ENCODE data around the gene MNDA.

GRCh38 chr1:158839566-158839965 is 8.4 kb downstream of the MNDA start:
- TF ChIP-seq CTCF (IDR thresholded peaks at IDR 0.05) = no peak
- TF ChIP-seq ZFX (IDR thresholded peaks at IDR 0.05; ENCODE audit: borderline replicate concordance) = no peak

All from 22Rv1 (cell line).